Memory B cell (primary cell): ENCODE measurements around the gene LIPF.
A peak's percentile ranks its signal among the peaks of the same experiment; 100 is the strongest.
"Not testable (repeated sequence)": the region's sequence is repeated elsewhere in the genome, so short reads cannot be mapped to it uniquely, and the experiment has no call there.

ENCODE experiments used
- ATAC-seq: fragments of 150-1000 bp; cut with Tn5 transposase; 2 replicates; pipeline ENCODE4 v1.10.0; 2021; ENCODE audit warnings: low read depth, mild to moderate bottlenecking, moderate library complexity
- DNase-seq, 2 donors: peaks; one replicate each; pipeline ENCODE4 v3.0.0; 2022; ENCODE audit warnings: low spot score in 2 of 2
- H3K27ac Mint-ChIP-seq: one replicate; pipeline ENCODE4 v1.8.0; 2022; ENCODE audit warnings: mild to moderate bottlenecking, moderate library complexity, mixed read lengths
- H3K27me3 Mint-ChIP-seq: one replicate; pipeline ENCODE4 v1.8.0; 2022; ENCODE audit warnings: mixed read lengths
- H3K36me3 Mint-ChIP-seq: one replicate; pipeline ENCODE4 v1.8.0; 2022; ENCODE audit warnings: mild to moderate bottlenecking, mixed read lengths
- H3K4me1 Mint-ChIP-seq: one replicate; pipeline ENCODE4 v1.8.0; 2022; ENCODE audit warnings: mixed read lengths
- H3K4me3 Mint-ChIP-seq: one replicate; pipeline ENCODE4 v1.8.0; 2022; ENCODE audit warnings: mild to moderate bottlenecking, moderate library complexity, mixed read lengths
- H3K9me3 Mint-ChIP-seq: one replicate; pipeline ENCODE4 v1.8.0; 2022; ENCODE audit warnings: mixed read lengths

Gene LIPF

GRCh38 chr10:88659725-88660597 lies 4.3 kb upstream of the LIPF start:
- ATAC-seq: no peak
- Mint-ChIP-seq H3K27ac (no peak overlapping the region), H3K4me3 (no peak overlapping the region), H3K9me3 (peaks cover 5% of the 10 kb centered on the region), H3K27me3 (peaks cover 7% of the 10 kb centered on the region), H3K36me3 (no peaks in the 10 kb centered on the region), H3K4me1 (no peaks in the 10 kb centered on the region)
- no peak for DNase-seq

GRCh38 chr10:88660598-88660884 lies 3.7 kb upstream of the LIPF start:
- ATAC-seq (no peak), DNase-seq (no peak)
- Mint-ChIP-seq H3K4me1 (no peaks in the 10 kb centered on the region), H3K36me3 (no peaks in the 10 kb centered on the region), H3K27me3 (peaks cover 7% of the 10 kb centered on the region), H3K4me3 (no peak overlapping the region), H3K27ac (no peak overlapping the region), H3K9me3 (peaks cover 5% of the 10 kb centered on the region)

- no peaks in the 10 kb centered on the region for H3K4me1 Mint-ChIP-seq
- no peak for DNase-seq
- no peak for ATAC-seq
- no peak overlapping the region for H3K4me3 Mint-ChIP-seq
- H3K27ac Mint-ChIP-seq: no peak overlapping the region
- peaks cover 7% of the 10 kb centered on the region for H3K27me3 Mint-ChIP-seq
- H3K9me3 Mint-ChIP-seq: peaks cover 5% of the 10 kb centered on the region
- no peaks in the 10 kb centered on the region for H3K36me3 Mint-ChIP-seq
These were observed 3.2 kb upstream of the LIPF start for GRCh38 chr10:88661018-88661417.

GRCh38 chr10:88661577-88661976 lies 2.7 kb upstream of the LIPF start:
- peaks cover 5% of the 10 kb centered on the region for H3K9me3 Mint-ChIP-seq
- H3K4me1 Mint-ChIP-seq: no peaks in the 10 kb centered on the region
- H3K36me3 Mint-ChIP-seq: no peaks in the 10 kb centered on the region
- DNase-seq (no peak), ATAC-seq (no peak)
- H3K4me3 Mint-ChIP-seq: no peak overlapping the region
- no peak overlapping the region for H3K27ac Mint-ChIP-seq
- H3K27me3 Mint-ChIP-seq: peaks cover 7% of the 10 kb centered on the region

GRCh38 chr10:88663153-88663552 lies 1.1 kb upstream of the LIPF start:
- not testable (repeated sequence) for H3K4me1 Mint-ChIP-seq, ATAC-seq, H3K36me3 Mint-ChIP-seq, H3K27ac Mint-ChIP-seq, H3K9me3 Mint-ChIP-seq, H3K4me3 Mint-ChIP-seq, DNase-seq, H3K27me3 Mint-ChIP-seq

- ATAC-seq (no peak), DNase-seq (no peak)
- Mint-ChIP-seq H3K9me3 (no peaks in the 10 kb centered on the region), H3K27ac (no peak overlapping the region), H3K27me3 (peaks cover 4% of the 10 kb centered on the region), H3K4me3 (no peak overlapping the region), H3K36me3 (no peaks in the 10 kb centered on the region), H3K4me1 (peaks cover 3% of the 10 kb centered on the region)
These were observed 4.2 kb downstream of the LIPF start for GRCh38 chr10:88668465-88668864.

- Mint-ChIP-seq H3K36me3 (no peaks in the 10 kb centered on the region), H3K27me3 (peaks cover 4% of the 10 kb centered on the region), H3K27ac (no peak overlapping the region), H3K4me3 (no peak overlapping the region), H3K9me3 (no peaks in the 10 kb centered on the region), H3K4me1 (peaks cover 3% of the 10 kb centered on the region)
- DNase-seq (no peak), ATAC-seq (no peak)
These were observed 6.3 kb downstream of the LIPF start for GRCh38 chr10:88670497-88670896.

- Mint-ChIP-seq H3K27ac (no peak overlapping the region), H3K4me1 (peaks cover 3% of the 10 kb centered on the region), H3K36me3 (no peaks in the 10 kb centered on the region), H3K9me3 (no peaks in the 10 kb centered on the region), H3K27me3 (peaks cover 4% of the 10 kb centered on the region), H3K4me3 (no peak overlapping the region)
- DNase-seq (no peak), ATAC-seq (no peak)
These were observed 7.8 kb downstream of the LIPF start for GRCh38 chr10:88672041-88672440.

GRCh38 chr10:88676283-88677060 lies 12.2 kb downstream of the LIPF start:
- no peaks in the 10 kb centered on the region for H3K4me1 Mint-ChIP-seq
- ATAC-seq: no peak
- H3K27ac Mint-ChIP-seq: no peak overlapping the region
- H3K27me3 Mint-ChIP-seq: no peaks in the 10 kb centered on the region
- DNase-seq: no peak
- no peaks in the 10 kb centered on the region for H3K36me3 Mint-ChIP-seq
- H3K9me3 Mint-ChIP-seq: no peaks in the 10 kb centered on the region
- H3K4me3 Mint-ChIP-seq: no peak overlapping the region

- peaks cover 3% of the 10 kb centered on the region for H3K27me3 Mint-ChIP-seq
- no peak overlapping the region for H3K27ac Mint-ChIP-seq
- H3K4me1 Mint-ChIP-seq: no peaks in the 10 kb centered on the region
- no peaks in the 10 kb centered on the region for H3K36me3 Mint-ChIP-seq
- no peak overlapping the region for H3K4me3 Mint-ChIP-seq
- H3K9me3 Mint-ChIP-seq: no peaks in the 10 kb centered on the region
- DNase-seq (no peak), ATAC-seq (no peak)
These were observed 16.7 kb downstream of the LIPF start for GRCh38 chr10:88680958-88681357.

- no peaks in the 10 kb centered on the region for H3K9me3 Mint-ChIP-seq
- H3K4me3 Mint-ChIP-seq: no peak overlapping the region
- H3K27ac Mint-ChIP-seq: no peak overlapping the region
- H3K36me3 Mint-ChIP-seq: no peaks in the 10 kb centered on the region
- ATAC-seq (no peak), DNase-seq (no peak)
- no peaks in the 10 kb centered on the region for H3K4me1 Mint-ChIP-seq
- peaks cover 3% of the 10 kb centered on the region for H3K27me3 Mint-ChIP-seq
These were observed 18.2 kb downstream of the LIPF start for GRCh38 chr10:88682491-88682890.

GRCh38 chr10:88687853-88688467 lies 23.7 kb downstream of the LIPF start:
- no peaks in the 10 kb centered on the region for H3K4me1 Mint-ChIP-seq
- peak; percentile 32 for ATAC-seq

GRCh38 chr10:88689366-88689765 lies 25.1 kb downstream of the LIPF start:
- H3K27ac Mint-ChIP-seq: no peak overlapping the region
- DNase-seq (no peak), ATAC-seq (no peak)
- H3K4me1 Mint-ChIP-seq: no peaks in the 10 kb centered on the region
- no peaks in the 10 kb centered on the region for H3K36me3 Mint-ChIP-seq
- no peak overlapping the region for H3K4me3 Mint-ChIP-seq
- no peaks in the 10 kb centered on the region for H3K9me3 Mint-ChIP-seq
- H3K27me3 Mint-ChIP-seq: peaks cover 4% of the 10 kb centered on the region

More at GRCh38 chr10:88687853-88688467, 23.7 kb downstream of the LIPF start:
- Mint-ChIP-seq H3K36me3 (no peaks in the 10 kb centered on the region), H3K27me3 (peaks cover 5% of the 10 kb centered on the region), H3K27ac (no peak overlapping the region), H3K9me3 (no peaks in the 10 kb centered on the region), H3K4me3 (no peak overlapping the region)
- DNase-seq: peak in 1 of 2 donors; percentile 13

GRCh38 chr10:88693392-88694020 lies 29.3 kb downstream of the LIPF start:
- H3K4me1 Mint-ChIP-seq: no peaks in the 10 kb centered on the region
- no peak overlapping the region for H3K4me3 Mint-ChIP-seq
- DNase-seq (no peak), ATAC-seq (no peak)
- H3K9me3 Mint-ChIP-seq: no peaks in the 10 kb centered on the region
- no peak overlapping the region for H3K27ac Mint-ChIP-seq
- peaks cover 3% of the 10 kb centered on the region for H3K27me3 Mint-ChIP-seq
- H3K36me3 Mint-ChIP-seq: no peaks in the 10 kb centered on the region
